Esophagus squamous epithelium (tissue), 4 donors: ENCODE results near the gene TYW3.
A peak's percentile ranks its signal among the peaks of the same experiment; 100 is the strongest.

Source experiments
- POLR2A ChIP-seq, 4 donors: fragments of 450-650 bp; IDR thresholded peaks; one replicate each; pipeline ENCODE4 v1.6.1; 2017; ENCODE audit warnings: antibody characterized with exemption in 4 of 4, mild to moderate bottlenecking in 4 of 4, moderate library complexity in 3 of 4
- TF ChIP-seq, protein P1 (sequence below), 6 experiments: fragments of 450-650 bp in 4 of 6; fragments of 200-600 bp in 2 of 6; sonication (generic) in 2 of 6; IDR thresholded peaks; one replicate each; pipeline ENCODE4 v1.5.1; 2016 to 2019; ENCODE audit warnings: antibody characterized with exemption in 6 of 6, mild to moderate bottlenecking in 4 of 6, moderate library complexity in 4 of 6

DNA sequence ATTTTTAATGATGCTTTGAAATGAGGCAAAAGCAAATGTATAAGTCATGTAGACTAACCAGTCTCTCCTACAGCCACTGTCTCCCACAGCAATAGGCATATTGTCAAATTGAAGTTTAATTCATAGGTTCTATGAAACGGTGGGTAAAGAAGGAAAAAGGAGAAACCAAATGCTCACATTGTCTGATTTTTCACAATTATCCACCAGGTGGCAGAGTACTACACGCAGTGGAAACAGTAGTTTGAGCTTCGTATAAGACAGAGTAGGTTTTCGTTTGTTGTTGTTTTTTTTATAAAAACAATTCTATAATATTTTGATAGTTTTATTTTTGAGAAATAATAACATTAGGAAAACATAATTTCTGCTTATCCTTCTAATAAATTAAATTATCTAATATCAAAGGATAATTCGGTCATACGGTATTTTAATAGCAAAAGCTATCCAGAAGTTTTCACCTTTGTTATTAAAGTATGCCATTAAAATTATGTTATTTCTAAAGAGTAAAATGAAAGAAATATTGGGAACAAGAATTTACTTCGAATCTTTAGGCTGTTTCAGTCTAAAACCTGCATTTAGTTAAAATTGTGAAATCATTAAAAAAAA lies 39.1 kb downstream of the TYW3 start:
- TF ChIP-seq, protein P1, sequence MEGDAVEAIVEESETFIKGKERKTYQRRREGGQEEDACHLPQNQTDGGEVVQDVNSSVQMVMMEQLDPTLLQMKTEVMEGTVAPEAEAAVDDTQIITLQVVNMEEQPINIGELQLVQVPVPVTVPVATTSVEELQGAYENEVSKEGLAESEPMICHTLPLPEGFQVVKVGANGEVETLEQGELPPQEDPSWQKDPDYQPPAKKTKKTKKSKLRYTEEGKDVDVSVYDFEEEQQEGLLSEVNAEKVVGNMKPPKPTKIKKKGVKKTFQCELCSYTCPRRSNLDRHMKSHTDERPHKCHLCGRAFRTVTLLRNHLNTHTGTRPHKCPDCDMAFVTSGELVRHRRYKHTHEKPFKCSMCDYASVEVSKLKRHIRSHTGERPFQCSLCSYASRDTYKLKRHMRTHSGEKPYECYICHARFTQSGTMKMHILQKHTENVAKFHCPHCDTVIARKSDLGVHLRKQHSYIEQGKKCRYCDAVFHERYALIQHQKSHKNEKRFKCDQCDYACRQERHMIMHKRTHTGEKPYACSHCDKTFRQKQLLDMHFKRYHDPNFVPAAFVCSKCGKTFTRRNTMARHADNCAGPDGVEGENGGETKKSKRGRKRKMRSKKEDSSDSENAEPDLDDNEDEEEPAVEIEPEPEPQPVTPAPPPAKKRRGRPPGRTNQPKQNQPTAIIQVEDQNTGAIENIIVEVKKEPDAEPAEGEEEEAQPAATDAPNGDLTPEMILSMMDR (IDR thresholded peaks at IDR 0.05) = peak; percentile 38 to 72 (median 55)
- TF ChIP-seq POLR2A (IDR thresholded peaks at IDR 0.05) = no peak
